GM10248 (cell line): ENCODE results near the gene SUSD4.

ENCODE experiments used
- CTCF ChIA-PET: fragments of 300-600 bp; sonication (Branson Sonifier 250); formaldehyde crosslinking; extraction: SDS; loops from one replicate; lab custom pipeline; 2021; ENCODE audit warnings: antibody characterized with exemption; lab: Yijun Ruan, JAX
- POLR2A ChIA-PET: fragments of 350-650 bp; sonication (Branson Sonifier 250); formaldehyde crosslinking; extraction: SDS; loops from one replicate; lab custom pipeline; 2020; ENCODE audit warnings: antibody characterized with exemption; lab: Yijun Ruan, JAX
- DNase-seq: peaks from one replicate; pipeline ENCODE4 v3.0.0; 2012; ENCODE audit errors: extremely low spot score
- CTCF ChIP-seq: IDR thresholded peaks from 2 replicates; pipeline ENCODE4 v1.5.1; 2012; ENCODE audit warnings: mild to moderate bottlenecking, low read depth; ENCODE audit errors: extremely low read depth, missing control alignments, control extremely low read depth

SUSD4 gene

GRCh38 chr1:223312273-223312672 lies 51.7 kb downstream of the SUSD4 start:
- CTCF ChIA-PET: no interaction called here
- no peak for TF ChIP-seq CTCF
- POLR2A ChIA-PET: no interaction called here
- DNase-seq: no peak

GRCh38 chr1:223311826-223312225 lies 52.1 kb downstream of the SUSD4 start:
- ChIA-PET POLR2A (no interaction called here), CTCF (no interaction called here)
- no peak for DNase-seq
- TF ChIP-seq CTCF: no peak

GRCh38 chr1:223308136-223308535 lies 55.8 kb downstream of the SUSD4 start:
- DNase-seq: no peak
- CTCF ChIA-PET: no interaction called here
- no peak for TF ChIP-seq CTCF
- POLR2A ChIA-PET: no interaction called here

- CTCF ChIA-PET: no interaction called here
- TF ChIP-seq CTCF: no peak
- POLR2A ChIA-PET: no interaction called here
- DNase-seq: no peak
These were observed 56.4 kb downstream of the SUSD4 start for GRCh38 chr1:223307544-223307943.

GRCh38 chr1:223304931-223305330 lies 59.0 kb downstream of the SUSD4 start:
- TF ChIP-seq CTCF: no peak
- ChIA-PET POLR2A (no interaction called here), CTCF (no interaction called here)
- DNase-seq: no peak

GRCh38 chr1:223301371-223301770 lies 62.6 kb downstream of the SUSD4 start:
- POLR2A ChIA-PET: no interaction called here
- CTCF ChIA-PET: no interaction called here
- DNase-seq: no peak
- TF ChIP-seq CTCF: no peak

- no peak for TF ChIP-seq CTCF
- ChIA-PET POLR2A (no interaction called here), CTCF (no interaction called here)
- no peak for DNase-seq
These were observed 64.4 kb downstream of the SUSD4 start for GRCh38 chr1:223299553-223299952.
